Measurements from ENCODE around the gene RBMX. TPM values are rescaled to one million over a fixed set of nuclear protein-coding genes. Genes with fewer than 3 reads are reported as not detected.

RBMX gene
- total and polyA plus RNA-seq, 2 experiments from 2014 or later: 337 to 601 TPM

DNA sequence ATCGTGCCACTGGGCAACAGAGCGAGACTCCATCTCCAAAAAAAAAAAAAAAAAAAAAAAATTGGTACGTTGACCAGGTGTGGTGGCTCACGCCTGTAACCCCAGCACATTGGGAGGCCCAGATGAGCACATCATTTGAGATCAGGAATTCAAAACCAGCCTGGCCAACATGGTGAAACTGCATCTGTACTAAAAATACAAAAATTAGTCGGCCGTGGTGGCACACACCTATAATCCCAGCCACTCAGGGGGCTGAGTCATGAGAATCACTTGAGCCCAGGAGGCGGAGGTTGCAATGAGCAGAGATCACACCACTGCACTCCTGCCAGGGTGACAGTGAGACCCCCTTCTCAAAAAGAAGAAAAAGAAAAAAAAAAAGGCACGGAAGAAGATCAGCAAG is 24.5 kb downstream of the RBMX start (continued):
- TF ChIP-seq ZNF462 (CRISPR knock-in tag; IDR thresholded peaks at IDR 0.05): no peak
- no peak for TF ChIP-seq EZH2 (IDR thresholded peaks at IDR 0.05; ENCODE audit: low read depth, unreplicated experiment)
- TF ChIP-seq ZNF331 (CRISPR knock-in tag; IDR thresholded peaks at IDR 0.05; ENCODE audit: low read depth): no peak
- TF ChIP-seq, protein P1, sequence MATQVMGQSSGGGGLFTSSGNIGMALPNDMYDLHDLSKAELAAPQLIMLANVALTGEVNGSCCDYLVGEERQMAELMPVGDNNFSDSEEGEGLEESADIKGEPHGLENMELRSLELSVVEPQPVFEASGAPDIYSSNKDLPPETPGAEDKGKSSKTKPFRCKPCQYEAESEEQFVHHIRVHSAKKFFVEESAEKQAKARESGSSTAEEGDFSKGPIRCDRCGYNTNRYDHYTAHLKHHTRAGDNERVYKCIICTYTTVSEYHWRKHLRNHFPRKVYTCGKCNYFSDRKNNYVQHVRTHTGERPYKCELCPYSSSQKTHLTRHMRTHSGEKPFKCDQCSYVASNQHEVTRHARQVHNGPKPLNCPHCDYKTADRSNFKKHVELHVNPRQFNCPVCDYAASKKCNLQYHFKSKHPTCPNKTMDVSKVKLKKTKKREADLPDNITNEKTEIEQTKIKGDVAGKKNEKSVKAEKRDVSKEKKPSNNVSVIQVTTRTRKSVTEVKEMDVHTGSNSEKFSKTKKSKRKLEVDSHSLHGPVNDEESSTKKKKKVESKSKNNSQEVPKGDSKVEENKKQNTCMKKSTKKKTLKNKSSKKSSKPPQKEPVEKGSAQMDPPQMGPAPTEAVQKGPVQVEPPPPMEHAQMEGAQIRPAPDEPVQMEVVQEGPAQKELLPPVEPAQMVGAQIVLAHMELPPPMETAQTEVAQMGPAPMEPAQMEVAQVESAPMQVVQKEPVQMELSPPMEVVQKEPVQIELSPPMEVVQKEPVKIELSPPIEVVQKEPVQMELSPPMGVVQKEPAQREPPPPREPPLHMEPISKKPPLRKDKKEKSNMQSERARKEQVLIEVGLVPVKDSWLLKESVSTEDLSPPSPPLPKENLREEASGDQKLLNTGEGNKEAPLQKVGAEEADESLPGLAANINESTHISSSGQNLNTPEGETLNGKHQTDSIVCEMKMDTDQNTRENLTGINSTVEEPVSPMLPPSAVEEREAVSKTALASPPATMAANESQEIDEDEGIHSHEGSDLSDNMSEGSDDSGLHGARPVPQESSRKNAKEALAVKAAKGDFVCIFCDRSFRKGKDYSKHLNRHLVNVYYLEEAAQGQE (IDR thresholded peaks at IDR 0.05; ENCODE audit: unreplicated experiment): no peak

- Histone ChIP-seq H3K27ac (ENCODE audit: low read depth) (no peak overlapping the region), H4K20me1 (replicated peaks; ENCODE audit: insufficient read depth) (no peaks in the 10 kb centered on the region; the same call in 1 of the 2 replicates), H3F3A (replicated peaks; ENCODE audit: low read depth) (no peaks in the 10 kb centered on the region), H2AFZ (no peak overlapping the region), H3K27me3 (ENCODE audit: insufficient read depth) (no peaks in the 10 kb centered on the region), H3K9me2 (ENCODE audit: insufficient read depth) (no peaks in the 10 kb centered on the region), H3K4me3 (no peak overlapping the region), H3K4me1 (ENCODE audit: insufficient read depth) (no peaks in the 10 kb centered on the region), H3K79me2 (replicated peaks; ENCODE audit: insufficient read depth) (no peaks in the 10 kb centered on the region), H3K36me3 (ENCODE audit: insufficient read depth) (no peaks in the 10 kb centered on the region), H3K4me2 (no peak overlapping the region)
- H3K4me1 Mint-ChIP-seq: no peaks in the 10 kb centered on the region
- H3K27me3 Mint-ChIP-seq (ENCODE audit: insufficient read depth, low read depth, poor library complexity): no peaks in the 10 kb centered on the region
- H3K4me3 Mint-ChIP-seq: no peak overlapping the region
- peaks cover 42% of the 10 kb centered on the region for H3K36me3 Mint-ChIP-seq (ENCODE audit: low read depth)
- no peak overlapping the region for H3K27ac Mint-ChIP-seq
- no peaks in the 10 kb centered on the region for H3K9me3 Mint-ChIP-seq
- no peak for ATAC-seq
- no peak for DNase-seq (ENCODE audit: low spot score)
- no peak for TF ChIP-seq POLR2AphosphoS5 (IDR thresholded peaks at IDR 0.05; ENCODE audit: low read depth)
- TF ChIP-seq EZH2phosphoT487 (IDR thresholded peaks at IDR 0.05; ENCODE audit: unreplicated experiment): no peak
- TF ChIP-seq STAT1 (IDR thresholded peaks at IDR 0.05; ENCODE audit: unreplicated experiment): no peak
- no peak for TF ChIP-seq ZNF114 (CRISPR knock-in tag; IDR thresholded peaks at IDR 0.05)
- TF ChIP-seq, protein P2, sequence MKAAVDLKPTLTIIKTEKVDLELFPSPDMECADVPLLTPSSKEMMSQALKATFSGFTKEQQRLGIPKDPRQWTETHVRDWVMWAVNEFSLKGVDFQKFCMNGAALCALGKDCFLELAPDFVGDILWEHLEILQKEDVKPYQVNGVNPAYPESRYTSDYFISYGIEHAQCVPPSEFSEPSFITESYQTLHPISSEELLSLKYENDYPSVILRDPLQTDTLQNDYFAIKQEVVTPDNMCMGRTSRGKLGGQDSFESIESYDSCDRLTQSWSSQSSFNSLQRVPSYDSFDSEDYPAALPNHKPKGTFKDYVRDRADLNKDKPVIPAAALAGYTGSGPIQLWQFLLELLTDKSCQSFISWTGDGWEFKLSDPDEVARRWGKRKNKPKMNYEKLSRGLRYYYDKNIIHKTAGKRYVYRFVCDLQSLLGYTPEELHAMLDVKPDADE (IDR thresholded peaks at IDR 0.05): no peak
- TF ChIP-seq JUNB (IDR thresholded peaks at IDR 0.05; ENCODE audit: unreplicated experiment): no peak
- TF ChIP-seq, protein P1 (IDR thresholded peaks at IDR 0.05; ENCODE audit: unreplicated experiment): no peak
- TF ChIP-seq ZNF331 (CRISPR knock-in tag; IDR thresholded peaks at IDR 0.05; ENCODE audit: low read depth): no peak
- TF ChIP-seq EZH2 (IDR thresholded peaks at IDR 0.05; ENCODE audit: low read depth, unreplicated experiment): no peak
- TF ChIP-seq CREB1 (CRISPR knock-in tag; IDR thresholded peaks at IDR 0.05; ENCODE audit: low read depth): no peak
Measured at GRCh38 chrX:136851526-136851925, 29.0 kb downstream of the RBMX start.
